NCI-H128 (cell line): ENCODE results near the gene PTDSS2.
A peak's percentile ranks its signal among the peaks of the same experiment; 100 is the strongest.
"Not testable (repeated sequence)": the region's sequence is repeated elsewhere in the genome, so short reads cannot be mapped to it uniquely, and the experiment has no call there.

Source experiments
- DNase-seq: peaks from one replicate; lab custom pipeline; 2025; ENCODE audit not compliant: unreplicated experiment; lab: John Stamatoyannopoulos, UW

The PTDSS2 gene

DNA sequence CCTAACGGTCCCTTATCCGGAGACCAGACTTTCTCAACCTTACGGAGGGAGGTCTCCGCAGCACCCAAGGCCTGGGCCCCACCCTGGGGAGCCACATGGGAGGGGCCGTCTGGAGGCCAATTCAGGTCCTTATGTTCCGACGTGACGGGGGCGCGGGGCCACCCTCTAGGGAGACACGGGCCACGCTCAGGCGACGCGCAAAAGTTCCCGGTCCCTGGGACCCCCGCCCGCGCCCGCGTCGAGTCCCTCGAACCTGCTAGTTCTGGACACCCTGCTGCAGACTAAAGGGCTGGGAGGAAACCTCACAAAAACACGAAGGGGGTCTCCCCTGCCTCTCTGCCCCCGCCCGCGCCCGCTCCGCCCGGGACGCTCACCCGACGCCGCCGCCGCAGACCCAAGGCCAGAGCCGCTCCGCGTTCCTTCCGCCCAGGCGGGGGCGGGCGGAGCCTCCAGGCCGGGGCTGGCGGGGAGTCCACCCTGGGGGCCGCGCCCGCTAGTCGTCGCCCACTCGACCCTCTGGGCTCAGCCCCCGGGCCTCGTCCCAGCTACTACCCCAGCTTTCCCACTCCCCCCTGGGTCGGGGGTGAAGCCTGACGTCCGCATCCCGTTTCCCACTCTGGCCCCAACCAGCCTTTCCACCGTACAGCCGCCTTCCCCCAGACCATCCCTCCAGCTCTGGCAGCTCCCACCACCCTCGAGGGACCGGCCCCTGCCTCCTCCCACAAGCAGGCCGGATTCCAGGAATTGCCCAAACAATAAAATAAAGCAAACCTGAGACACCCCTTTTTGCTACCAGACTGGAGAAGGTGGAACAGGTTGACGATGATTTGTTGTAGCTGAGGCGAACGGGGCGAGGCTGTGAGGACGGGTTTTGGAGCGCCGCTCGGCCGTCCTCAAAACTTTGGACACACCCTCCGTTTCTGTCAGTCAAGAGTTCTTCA lies 54.2 kb downstream of the PTDSS2 start:
- no peak for DNase-seq

DNA sequence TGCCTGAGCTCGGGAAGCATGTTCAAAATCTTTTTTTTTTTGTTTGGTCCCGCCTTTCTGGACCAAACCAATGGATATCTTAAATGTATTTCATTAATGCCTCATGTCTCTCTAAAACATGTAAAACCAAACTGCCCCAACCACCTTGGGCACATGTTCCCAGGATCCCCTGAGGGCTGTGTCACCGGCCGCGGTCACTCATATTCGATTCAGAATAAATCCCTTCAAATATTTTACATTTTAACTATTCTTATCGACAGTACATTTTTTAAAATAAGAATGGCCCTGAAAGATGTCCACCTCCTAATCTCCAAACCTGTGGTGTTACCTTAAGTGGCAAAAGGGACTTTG lies 54.9 kb downstream of the PTDSS2 start:
- DNase-seq = no peak

- DNase-seq = peak; percentile 92
These were observed 56.3 kb downstream of the PTDSS2 start for GRCh38 chr11:506238-506994.

GRCh38 chr11:506995-507726 lies 57.1 kb downstream of the PTDSS2 start, which contains the start of gene RNH1:
TSS of gene RNH1 (minus strand) at chr11:507242. CDS start at chr11:502162, 5,080 bp downstream.
- peak; percentile 69 for DNase-seq

- no peak for DNase-seq
These were observed 57.8 kb downstream of the PTDSS2 start for GRCh38 chr11:507727-508515.

GRCh38 chr11:508956-509355 lies 58.9 kb downstream of the PTDSS2 start:
- no peak for DNase-seq

DNA sequence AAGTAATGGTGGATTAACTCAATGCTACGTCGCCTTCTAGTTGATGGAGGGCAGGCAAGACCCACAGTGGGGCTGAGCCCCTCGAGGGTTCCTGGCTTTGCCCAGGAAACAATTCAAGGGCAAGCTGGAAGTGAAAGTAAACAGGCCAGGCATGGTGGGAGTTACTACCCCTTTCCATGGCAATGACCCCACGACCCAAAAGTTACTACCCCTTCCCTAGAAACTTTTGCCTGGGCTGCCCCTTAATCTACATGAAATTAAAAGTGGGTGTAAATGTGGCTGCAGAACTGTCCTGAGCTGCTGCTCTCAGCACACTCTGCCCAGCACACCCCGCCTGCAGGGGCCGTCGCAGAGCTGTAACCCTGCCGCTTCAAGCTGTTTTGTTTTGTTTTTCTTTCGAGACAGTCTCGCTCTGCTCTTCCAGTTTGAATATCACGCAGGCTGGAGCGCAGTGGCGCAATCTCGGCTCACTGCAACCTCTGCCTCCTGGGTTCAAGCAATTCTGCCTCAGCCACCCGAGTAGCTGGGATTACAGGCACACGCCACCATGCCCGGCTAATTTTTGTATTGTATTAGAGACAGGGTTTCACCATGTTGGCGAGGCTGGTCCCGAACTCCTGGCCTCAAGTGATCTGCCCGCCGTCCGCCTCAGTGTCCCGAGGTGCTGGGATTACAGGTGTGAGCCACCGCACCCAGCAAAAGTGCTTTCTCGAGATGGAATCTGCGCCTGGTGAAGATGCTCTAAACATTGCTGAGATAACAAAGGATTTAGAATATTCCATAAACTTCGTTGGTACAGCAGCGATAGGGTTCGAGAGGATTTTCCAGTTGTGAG lies 62.9 kb downstream of the PTDSS2 start:
- DNase-seq = no peak

DNA sequence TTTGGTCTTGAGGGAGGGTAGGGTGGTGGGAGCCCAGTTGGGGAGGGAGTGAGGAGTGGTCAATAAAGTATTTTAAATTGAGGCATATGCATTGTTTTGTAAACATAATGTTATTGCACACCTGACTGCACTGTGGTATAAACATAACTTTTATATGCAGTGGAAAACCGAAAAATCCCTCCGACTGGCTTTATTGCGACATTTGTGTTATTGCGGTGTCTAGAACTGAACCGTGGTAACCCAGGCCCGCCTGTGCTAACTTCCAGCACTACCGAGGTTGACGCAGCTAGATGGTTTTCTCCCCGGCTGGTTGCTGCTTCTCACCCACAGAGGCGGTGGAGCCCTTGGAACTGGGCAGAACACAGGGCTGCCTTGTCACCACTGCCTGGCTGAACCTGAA lies 64.5 kb downstream of the PTDSS2 start:
- DNase-seq = no peak

GRCh38 chr11:515131-515530 lies 65.1 kb downstream of the PTDSS2 start:
- DNase-seq = no peak

GRCh38 chr11:516400-516799 lies 66.3 kb downstream of the PTDSS2 start:
- DNase-seq = no peak

DNA sequence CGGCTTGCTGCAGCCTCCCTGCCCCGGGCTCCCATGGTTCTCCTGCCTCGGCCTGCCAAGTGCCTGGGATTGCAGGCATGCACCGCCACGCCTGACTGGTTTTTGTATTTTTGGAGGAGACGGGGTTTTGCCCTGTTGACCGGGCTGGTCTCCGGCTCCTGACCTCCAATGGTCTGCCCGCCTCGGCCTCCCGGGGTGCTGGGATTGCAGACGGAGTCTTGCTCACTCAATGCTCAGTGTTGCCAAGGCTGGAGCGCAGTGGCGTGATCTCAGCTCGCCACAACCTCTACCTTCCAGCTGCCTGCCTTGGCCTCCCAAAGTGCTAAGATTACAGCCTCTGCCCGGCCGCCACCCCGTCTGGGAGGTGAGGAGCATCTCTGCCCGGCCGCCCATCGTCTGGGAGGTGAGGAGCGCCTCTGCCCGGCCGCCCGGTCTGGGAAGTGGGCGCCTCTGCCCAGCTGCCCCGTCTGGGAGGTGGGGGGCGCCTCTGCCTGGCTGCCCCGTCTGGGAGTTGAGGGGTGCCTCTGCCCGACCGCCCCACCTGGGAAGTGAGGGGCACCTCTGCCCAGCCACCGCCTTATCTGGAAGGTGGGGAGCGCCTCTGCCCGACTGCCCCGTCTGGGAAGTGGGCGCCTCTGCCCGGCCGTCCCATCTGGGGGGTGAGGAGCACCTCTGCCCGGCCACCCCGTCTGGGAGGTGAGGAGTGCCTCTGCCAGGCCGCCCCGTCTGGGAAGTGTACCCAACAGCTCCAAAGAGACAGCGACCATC lies 67.0 kb downstream of the PTDSS2 start:
- not testable (repeated sequence) for DNase-seq

DNA sequence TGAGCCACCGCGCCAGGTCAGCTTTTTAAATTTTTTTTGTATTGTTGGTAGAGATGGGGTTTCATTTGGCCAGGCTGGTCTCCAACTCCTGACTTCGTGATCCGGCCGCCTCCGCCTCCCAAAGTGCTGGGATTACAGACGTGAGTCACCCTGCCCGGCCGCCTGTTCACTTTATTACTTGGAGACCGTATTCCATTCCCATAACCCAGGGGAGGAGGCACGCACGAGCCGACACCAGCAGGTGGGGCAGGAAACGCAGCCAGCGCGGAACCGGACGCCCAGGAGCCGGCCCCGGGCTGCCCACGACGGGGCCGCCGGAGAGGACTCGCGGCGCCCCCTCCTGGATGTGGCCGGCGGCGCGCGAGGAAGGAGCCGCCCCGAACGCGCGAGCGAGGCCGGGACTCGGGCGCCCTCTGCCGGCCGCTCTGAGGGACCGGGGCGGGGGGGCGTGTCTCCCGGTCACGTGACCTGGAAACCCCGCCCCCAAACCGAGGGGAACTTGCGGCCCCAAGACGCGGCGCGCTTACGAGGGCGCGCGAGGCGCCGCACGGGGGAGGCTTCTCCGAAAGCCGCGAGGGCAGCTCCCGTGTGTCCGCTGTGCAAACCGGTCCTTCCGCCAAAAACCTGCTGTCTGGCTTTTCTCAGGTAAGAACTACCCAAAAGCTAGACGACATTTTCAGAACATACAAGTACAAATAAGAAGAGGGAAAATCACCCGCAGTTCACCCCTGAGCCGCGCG lies 68.6 kb downstream of the PTDSS2 start:
- no peak for DNase-seq

- DNase-seq = no peak
These were observed 70.5 kb downstream of the PTDSS2 start for GRCh38 chr11:520428-521176.

DNA sequence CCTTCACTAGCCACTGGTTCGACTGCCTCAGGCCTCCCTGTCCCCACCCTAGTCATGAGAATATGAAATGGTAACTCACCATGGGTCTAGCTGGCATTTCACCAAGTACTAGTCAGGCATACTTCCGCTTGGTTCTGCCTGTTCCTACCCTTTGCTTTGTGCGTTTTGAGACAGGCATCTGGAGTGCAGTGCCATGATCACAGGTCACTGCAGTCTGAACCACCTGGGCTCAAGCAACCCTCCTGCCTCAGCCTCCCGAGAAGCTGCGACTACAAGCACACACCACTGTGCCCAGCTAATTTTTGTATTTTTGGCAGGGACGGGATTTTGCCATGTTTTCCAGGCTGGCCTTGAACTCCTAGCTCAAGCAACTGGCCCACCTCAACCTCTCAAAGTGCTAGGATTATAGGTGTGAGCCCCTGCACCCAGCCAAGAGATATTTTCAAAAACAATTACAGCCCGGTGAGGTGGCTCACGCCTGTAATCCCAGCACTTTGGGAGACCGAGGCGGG lies 71.2 kb downstream of the PTDSS2 start:
- no peak for DNase-seq

DNA sequence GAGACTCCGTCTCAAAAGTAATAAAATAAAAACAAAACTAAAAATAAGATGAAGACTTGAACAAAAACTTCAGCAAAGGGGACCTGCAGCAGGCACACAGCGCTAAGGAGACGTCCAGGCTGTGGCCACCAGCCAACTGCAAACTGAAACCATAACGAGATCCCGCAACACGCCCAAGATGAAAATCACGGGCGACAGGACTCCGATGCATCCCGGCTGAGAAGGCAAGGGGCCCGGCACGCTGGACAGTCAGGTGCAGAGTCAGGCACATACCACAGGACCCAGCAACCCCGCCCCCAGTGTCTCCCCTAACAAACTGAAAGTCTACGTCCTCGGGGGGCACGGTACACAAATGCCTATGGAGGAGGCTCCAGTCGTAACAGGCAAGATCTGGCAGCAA lies 76.1 kb downstream of the PTDSS2 start:
- DNase-seq = no peak

GRCh38 chr11:528166-528814 lies 78.2 kb downstream of the PTDSS2 start:
- no peak for DNase-seq
